ENCODE data around the gene SLC2A13. TPM values are rescaled to one million over a fixed set of nuclear protein-coding genes. Genes with fewer than 3 reads are reported as not detected.

The SLC2A13 gene
- total and polyA plus RNA-seq, 2 donors from 2014 or later: 3.9 to 18.6 TPM

GRCh38 chr12:39959467-39959866 lies 146.4 kb downstream of the SLC2A13 start:
- Histone ChIP-seq H3K4me1 (ENCODE audit: control insufficient read depth in 2 of 3, insufficient read depth in 2 of 3, low read depth in 1 of 3, low read length in 3 of 3) (no peaks in the 10 kb centered on the region), H3K36me3 (ENCODE audit: control insufficient read depth in 2 of 3, insufficient read depth in 3 of 3, low read length in 3 of 3) (no peaks in the 10 kb centered on the region), H3K27ac (ENCODE audit: low read depth in 2 of 2, low read length in 2 of 2) (no peak overlapping the region), H3K27me3 (ENCODE audit: control insufficient read depth, insufficient read depth, low read length) (no peaks in the 10 kb centered on the region), H3K9ac (ENCODE audit: low read length in 3 of 3) (no peak overlapping the region), H3K9me3 (ENCODE audit: control insufficient read depth in 2 of 3, insufficient read depth in 1 of 3, low read length in 3 of 3) (no peaks in the 10 kb centered on the region), H3K4me3 (ENCODE audit: low read length in 3 of 3) (no peak overlapping the region)
- DNase-seq (no peak), FAIRE-seq (no peak)
- intact Hi-C loops (cut with DNase I): no loop called here
- TF ChIP-seq CTCF (IDR thresholded peaks at IDR 0.05; ENCODE audit: borderline replicate concordance, extremely low read depth, insufficient read depth): no peak

- Histone ChIP-seq H3K27ac (ENCODE audit: low read depth in 2 of 2, low read length in 2 of 2) (no peak overlapping the region), H3K27me3 (ENCODE audit: control insufficient read depth, insufficient read depth, low read length) (no peaks in the 10 kb centered on the region), H3K9me3 (ENCODE audit: control insufficient read depth in 2 of 3, insufficient read depth in 1 of 3, low read length in 3 of 3) (no peaks in the 10 kb centered on the region), H3K4me3 (ENCODE audit: low read length in 3 of 3) (no peak overlapping the region), H3K4me1 (ENCODE audit: control insufficient read depth in 2 of 3, insufficient read depth in 2 of 3, low read depth in 1 of 3, low read length in 3 of 3) (no peaks in the 10 kb centered on the region), H3K36me3 (ENCODE audit: control insufficient read depth in 2 of 3, insufficient read depth in 3 of 3, low read length in 3 of 3) (no peaks in the 10 kb centered on the region), H3K9ac (ENCODE audit: low read length in 3 of 3) (no peak overlapping the region)
- intact Hi-C loops (cut with DNase I): no loop called here
- FAIRE-seq (no peak), DNase-seq (no peak)
- no peak for TF ChIP-seq CTCF (IDR thresholded peaks at IDR 0.05; ENCODE audit: borderline replicate concordance, extremely low read depth, insufficient read depth)
Measured at GRCh38 chr12:39959031-39959430, 146.8 kb downstream of the SLC2A13 start.

- Histone ChIP-seq H3K4me3 (ENCODE audit: low read length in 3 of 3) (no peak overlapping the region), H3K4me1 (ENCODE audit: control insufficient read depth in 2 of 3, insufficient read depth in 2 of 3, low read depth in 1 of 3, low read length in 3 of 3) (no peaks in the 10 kb centered on the region), H3K9ac (ENCODE audit: low read length in 3 of 3) (no peak overlapping the region), H3K27ac (ENCODE audit: low read depth in 2 of 2, low read length in 2 of 2) (no peak overlapping the region), H3K9me3 (ENCODE audit: control insufficient read depth in 2 of 3, insufficient read depth in 1 of 3, low read length in 3 of 3) (no peaks in the 10 kb centered on the region), H3K27me3 (ENCODE audit: control insufficient read depth, insufficient read depth, low read length) (no peaks in the 10 kb centered on the region), H3K36me3 (ENCODE audit: control insufficient read depth in 2 of 3, insufficient read depth in 3 of 3, low read length in 3 of 3) (no peaks in the 10 kb centered on the region)
- no peak for FAIRE-seq
- TF ChIP-seq CTCF (IDR thresholded peaks at IDR 0.05; ENCODE audit: borderline replicate concordance, extremely low read depth, insufficient read depth): no peak
- no peak for DNase-seq
- intact Hi-C loops (cut with DNase I): no loop called here
Measured at GRCh38 chr12:39958377-39958776, 147.5 kb downstream of the SLC2A13 start.

- no peak for FAIRE-seq
- Histone ChIP-seq H3K4me1 (ENCODE audit: control insufficient read depth in 2 of 3, insufficient read depth in 2 of 3, low read depth in 1 of 3, low read length in 3 of 3) (no peaks in the 10 kb centered on the region), H3K9me3 (ENCODE audit: control insufficient read depth in 2 of 3, insufficient read depth in 1 of 3, low read length in 3 of 3) (no peaks in the 10 kb centered on the region), H3K27ac (ENCODE audit: low read depth in 2 of 2, low read length in 2 of 2) (no peak overlapping the region), H3K36me3 (ENCODE audit: control insufficient read depth in 2 of 3, insufficient read depth in 3 of 3, low read length in 3 of 3) (no peaks in the 10 kb centered on the region), H3K4me3 (ENCODE audit: low read length in 3 of 3) (no peak overlapping the region), H3K9ac (ENCODE audit: low read length in 3 of 3) (no peak overlapping the region), H3K27me3 (ENCODE audit: control insufficient read depth, insufficient read depth, low read length) (no peaks in the 10 kb centered on the region)
- TF ChIP-seq CTCF (IDR thresholded peaks at IDR 0.05; ENCODE audit: borderline replicate concordance, extremely low read depth, insufficient read depth): no peak
- intact Hi-C loops (cut with DNase I): no loop called here
- DNase-seq: no peak
Measured at GRCh38 chr12:39956725-39957124, 149.2 kb downstream of the SLC2A13 start.
